HG02840 (cell line): ENCODE data around the gene ZNF33B.
"Not testable (repeated sequence)": the region's sequence is repeated elsewhere in the genome, so short reads cannot be mapped to it uniquely, and the experiment has no call there.

Source experiments
- ATAC-seq: cut with Tn5 transposase; IDR thresholded peaks from one replicate; pipeline ENCODE4 v1.9.1; 2021; ENCODE audit warnings: mild to moderate bottlenecking, moderate library complexity, moderate number of reproducible peaks; ENCODE audit not compliant: unreplicated experiment, low FRiP score

The ZNF33B gene

DNA sequence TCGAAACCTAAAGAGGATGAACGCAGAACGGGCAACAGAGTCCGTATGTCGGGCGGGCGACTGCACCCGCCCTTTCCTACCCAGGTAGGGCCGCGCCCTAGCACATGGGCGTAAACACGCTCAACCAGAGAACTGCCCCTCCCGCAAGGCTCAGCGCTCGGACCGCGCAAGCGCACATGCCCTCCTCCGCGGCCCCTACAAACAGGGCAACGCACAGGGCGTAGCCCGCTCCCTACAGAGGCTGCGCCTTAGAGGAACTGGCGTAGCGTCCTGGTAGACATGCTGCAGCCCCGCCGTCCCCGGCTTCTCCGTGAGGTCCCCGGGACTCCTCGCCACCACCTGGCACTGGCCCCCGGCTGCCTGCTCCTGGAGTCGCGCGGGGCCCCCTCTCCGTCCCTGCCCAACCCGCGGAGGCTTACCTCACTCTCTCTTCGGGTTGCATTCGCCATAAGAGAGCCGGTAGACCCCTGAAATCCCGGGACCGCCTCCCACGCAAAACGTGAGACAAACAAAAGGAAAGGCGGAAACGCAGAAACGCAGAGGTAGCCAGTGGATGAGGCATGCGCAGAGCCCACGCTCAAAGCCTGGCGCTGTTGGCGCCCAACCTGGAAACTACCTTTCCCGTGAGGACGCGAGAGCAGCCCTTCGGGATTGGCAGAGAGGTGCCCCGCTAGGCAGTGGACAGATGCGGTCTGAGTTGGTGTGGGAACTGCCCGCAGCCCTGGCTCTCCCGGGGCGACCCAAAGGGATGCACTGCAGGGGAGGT is at the start of gene ZNF33B:
Gene ZNF33B (minus strand): TSS at position 516 of the 766 bp plus-strand sequence. CDS start 1,642 bp downstream, outside the sequence.
- peak; percentile 96 for ATAC-seq

DNA sequence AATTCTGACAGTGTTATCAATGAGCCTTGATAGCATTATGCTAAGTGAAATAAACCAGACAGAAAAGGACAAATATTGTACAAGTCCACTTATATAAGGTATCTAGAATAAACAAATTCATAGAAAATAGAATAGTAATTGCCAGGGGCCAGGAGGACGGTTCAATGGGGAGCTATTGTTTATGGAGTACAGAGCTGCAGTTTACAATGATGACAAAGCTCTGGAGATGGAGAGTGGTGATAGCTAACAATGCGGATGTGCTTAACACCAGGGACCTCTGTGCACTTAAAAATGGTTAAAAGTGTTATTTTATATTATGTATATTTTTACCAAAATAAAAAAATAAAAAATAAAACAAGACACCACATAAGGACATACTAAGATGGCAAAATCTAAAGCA is 46.1 kb upstream of the ZNF33B start:
- ATAC-seq, result no peak

GRCh38 chr10:42680267-42680666 is 41.9 kb upstream of the ZNF33B start:
- ATAC-seq, result no peak

DNA sequence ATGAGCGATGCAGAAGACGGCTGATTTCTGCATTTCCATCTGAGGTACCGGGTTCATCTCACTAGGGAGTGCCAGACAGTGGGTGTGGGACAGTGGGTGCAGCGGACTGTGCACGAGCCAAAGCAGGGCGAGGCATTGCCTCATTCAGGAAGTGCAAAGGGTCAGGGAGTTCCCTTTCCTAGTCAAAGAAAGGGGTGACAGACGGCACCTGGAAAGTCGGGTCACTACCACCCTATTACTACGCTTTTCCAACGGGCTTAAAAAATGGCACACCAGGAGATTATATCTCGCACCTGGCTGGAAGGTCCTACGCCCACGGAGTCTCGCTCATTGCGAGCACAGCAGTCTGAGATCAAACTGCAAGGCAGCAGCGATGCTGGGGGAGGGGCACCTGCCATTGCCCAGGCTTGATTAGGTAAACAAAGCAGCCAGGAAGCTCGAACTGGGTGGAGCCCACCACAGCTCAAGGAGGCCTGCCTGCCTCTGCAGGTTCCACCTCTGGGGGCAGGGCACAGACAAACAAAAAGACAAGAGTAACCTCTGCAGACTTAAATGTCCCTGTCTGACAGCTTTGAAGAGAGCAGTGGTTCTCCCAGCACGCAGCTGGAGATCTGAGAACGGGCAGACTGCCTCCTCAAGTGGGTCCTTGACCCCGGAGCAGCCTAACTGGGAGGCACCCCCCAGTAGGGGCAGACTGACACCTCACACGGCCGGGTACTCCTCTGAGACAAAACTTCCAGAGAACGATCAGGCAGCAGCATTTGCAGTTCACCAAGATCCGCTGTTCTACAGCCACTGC is 27.0 kb upstream of the ZNF33B start:
- not testable (repeated sequence) for ATAC-seq

- no peak for ATAC-seq
These were observed 16.0 kb upstream of the ZNF33B start for GRCh38 chr10:42654419-42654818.

DNA sequence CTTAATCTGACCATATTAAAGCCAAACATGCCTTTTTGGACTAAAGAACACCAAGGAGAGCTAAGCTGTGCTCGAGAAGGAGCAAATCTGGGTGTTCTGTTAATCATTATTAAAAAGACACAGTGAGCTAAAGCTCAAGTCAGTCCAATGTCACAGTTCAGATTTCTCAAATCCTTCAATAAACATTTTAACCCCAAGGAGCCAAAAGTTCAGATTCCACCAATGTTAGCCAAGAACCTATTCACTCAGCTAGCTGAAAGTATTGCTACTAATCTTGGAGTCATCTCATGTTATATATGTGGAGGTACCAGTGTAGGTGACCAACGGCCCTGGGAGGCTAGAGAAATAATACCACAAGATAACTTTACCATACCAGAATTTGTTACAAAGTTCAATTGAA is 14.5 kb upstream of the ZNF33B start:
- ATAC-seq, result no peak

DNA sequence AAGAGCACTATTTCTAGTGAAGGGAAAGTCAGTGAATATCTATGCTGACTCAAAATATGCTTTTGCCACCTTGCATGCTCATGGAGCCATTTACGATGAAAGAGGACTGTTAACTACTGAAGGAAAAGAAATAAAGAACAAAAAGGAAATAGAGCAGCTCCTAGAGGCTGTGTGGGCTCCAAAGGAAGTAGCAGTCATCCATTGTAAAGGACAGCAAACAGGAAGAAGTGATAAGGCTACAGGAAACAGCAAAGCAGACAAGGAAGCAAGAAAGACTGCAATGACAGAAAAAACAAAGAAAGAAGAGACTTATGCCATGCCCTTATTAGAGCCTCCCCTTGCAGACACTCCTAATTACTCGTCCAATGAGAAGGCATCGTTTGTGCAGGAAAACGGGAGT is 12.0 kb upstream of the ZNF33B start:
- no peak for ATAC-seq

DNA sequence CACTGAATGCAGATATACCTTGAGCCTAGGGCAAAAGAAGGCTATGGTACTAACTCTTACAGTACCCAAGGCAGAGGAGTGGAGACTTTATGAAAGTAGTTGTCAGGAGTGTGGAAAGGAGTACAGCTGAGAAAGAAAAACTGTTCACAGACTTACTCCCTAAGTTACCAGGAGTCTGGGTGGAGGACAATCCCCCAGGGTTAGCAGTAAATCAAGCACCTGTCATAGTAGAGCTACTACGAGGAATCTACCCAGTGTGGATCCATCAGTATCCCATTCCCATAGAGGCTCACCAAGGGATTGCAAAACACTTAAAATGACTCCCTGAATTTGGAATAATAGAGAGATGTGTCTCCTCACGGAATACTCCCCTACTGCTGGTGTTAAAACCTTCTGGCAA is 10.1 kb upstream of the ZNF33B start:
- no peak for ATAC-seq

GRCh38 chr10:42646687-42647640 is 8.6 kb upstream of the ZNF33B start:
- no peak for ATAC-seq

- ATAC-seq, result no peak
These were observed 7.8 kb upstream of the ZNF33B start for GRCh38 chr10:42646214-42646613.

GRCh38 chr10:42645516-42645915 is 7.1 kb upstream of the ZNF33B start:
- no peak for ATAC-seq

- ATAC-seq, result no peak
These were observed 6.7 kb upstream of the ZNF33B start for GRCh38 chr10:42645103-42645502.

- no peak for ATAC-seq
These were observed 2.4 kb upstream of the ZNF33B start for GRCh38 chr10:42640610-42641229.

DNA sequence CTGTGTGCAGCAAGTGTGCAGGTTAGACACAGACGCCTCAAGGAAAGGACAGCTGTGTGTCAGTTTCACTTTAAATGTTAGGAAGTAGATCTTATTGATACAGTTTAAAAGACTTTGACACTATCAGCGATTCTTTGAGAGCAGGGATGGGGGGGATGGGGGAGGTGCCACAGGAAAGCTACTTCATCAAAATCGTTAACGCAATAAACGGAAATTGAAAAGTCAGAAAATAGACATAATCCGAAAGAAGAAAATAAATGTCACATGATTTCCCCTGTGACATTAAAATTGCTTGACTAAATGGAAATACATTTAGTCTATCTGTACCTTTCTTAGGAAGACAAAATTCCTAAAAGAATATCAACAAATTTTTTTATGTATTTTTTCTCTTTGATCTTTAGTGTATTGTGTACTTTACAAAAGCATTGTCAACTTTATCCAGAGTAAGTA is 476 bp upstream of the ZNF33B start:
- ATAC-seq, result no peak

DNA sequence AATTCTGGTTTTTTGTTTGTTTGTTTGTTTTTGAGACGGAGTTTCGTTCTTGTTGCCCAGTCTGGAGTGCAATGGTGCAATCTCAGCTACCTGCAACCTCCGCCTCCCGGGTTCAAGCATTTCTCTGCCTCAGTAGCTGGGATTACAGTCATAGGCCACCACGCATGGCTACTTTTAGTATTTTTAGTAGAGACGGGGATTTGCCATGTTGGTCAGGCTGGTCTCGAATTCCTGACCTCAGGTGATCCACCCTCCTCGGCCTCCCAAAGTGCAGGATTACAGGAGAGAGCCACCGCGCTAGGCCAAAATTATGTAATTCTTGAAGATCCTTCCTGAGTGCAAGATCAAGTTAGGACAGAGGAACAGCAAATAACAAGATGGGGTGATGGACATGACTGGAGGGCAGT is 719 bp downstream of the ZNF33B start:
- ATAC-seq, result no peak

DNA sequence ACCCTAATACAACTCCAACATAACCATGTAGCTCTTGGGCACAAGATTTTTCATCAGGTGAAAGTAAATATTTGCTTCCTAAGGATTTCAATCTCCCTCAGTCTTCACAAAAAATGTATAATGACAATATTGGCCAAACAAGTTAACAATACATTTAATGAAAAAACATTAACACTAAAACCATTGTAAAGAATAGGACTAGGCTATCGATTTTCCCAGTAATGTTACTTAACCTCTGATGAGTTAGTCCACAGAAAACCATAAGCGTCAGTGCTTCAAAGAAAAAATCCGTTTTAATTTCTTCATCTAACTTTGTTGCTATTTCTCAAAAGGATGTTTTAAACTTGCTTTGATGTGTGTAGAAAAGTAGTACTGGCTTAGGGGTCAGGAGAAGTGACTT is 1.2 kb downstream of the ZNF33B start:
- ATAC-seq, result no peak

DNA sequence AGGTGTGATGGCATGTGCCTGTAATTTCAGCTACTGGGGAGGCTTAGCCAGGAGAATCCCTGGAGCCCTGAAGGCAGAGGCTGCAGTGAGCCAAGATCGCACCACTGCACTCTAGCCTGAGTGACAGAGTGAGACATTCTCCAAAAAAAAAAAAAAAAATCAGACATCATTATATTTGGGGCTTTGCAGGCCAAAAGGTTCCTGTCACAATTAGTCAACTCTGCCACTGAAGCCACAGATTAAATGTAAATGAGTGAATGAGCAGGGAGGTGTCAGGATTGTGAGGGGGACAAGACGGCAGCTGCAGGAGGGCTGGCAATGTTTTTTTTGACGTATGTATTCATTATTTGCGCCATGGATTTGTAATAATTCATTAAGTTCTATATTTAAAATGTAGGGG is 3.3 kb downstream of the ZNF33B start:
- ATAC-seq, result no peak

GRCh38 chr10:42632564-42632963 is 5.8 kb downstream of the ZNF33B start:
- no peak for ATAC-seq

- ATAC-seq, result no peak
These were observed 7.7 kb downstream of the ZNF33B start for GRCh38 chr10:42630537-42631134.

DNA sequence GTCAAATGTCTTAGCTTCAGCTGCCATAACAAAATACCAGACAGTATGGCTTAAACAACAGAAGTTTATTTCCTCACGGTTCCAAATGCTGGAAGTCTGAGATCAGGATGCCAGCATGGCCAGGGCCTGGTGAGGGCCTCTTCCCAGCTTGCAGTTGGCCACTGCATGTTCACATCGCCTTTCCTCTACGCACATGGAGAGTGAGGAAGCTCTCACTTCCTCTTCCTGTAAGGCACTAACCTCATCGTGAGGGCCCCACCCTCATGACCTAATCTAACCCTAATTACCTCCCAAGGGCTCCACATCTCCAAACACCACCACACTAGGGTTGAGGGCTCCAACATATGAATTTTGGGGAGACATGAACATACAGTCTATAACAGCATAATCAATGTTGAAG is 14.4 kb downstream of the ZNF33B start:
- ATAC-seq, result no peak
